Liver (tissue), 9 donors: ENCODE measurements around the gene DSE. TPM values are rescaled to one million over a fixed set of nuclear protein-coding genes. Genes with fewer than 3 reads are reported as not detected.

Experiments
- DNase-seq: peaks from one replicate; pipeline ENCODE4 v3.0.0-alpha.2; 2017; ENCODE audit warnings: low spot score
- H3K27ac ChIP-seq, 2 donors: one replicate each; pipeline ENCODE4 v1.7.0; 2013; ENCODE audit warnings: inconsistent platforms in 2 of 2, low read length in 2 of 2, control low read depth in 1 of 2, low read depth in 1 of 2, mild to moderate bottlenecking in 1 of 2
- H3K27me3 ChIP-seq, 4 donors: one replicate each; pipeline versions ENCODE4 v1.6.1 to v1.7.0; 2013; ENCODE audit warnings: low read length in 3 of 4, inconsistent platforms in 1 of 4, mild to moderate bottlenecking in 1 of 4, moderate library complexity in 1 of 4; ENCODE audit not compliant: control insufficient read depth in 4 of 4, insufficient read depth in 4 of 4
- H3K36me3 ChIP-seq, 4 donors: one replicate each; pipeline versions ENCODE4 v1.6.1 to v1.7.0; 2013; ENCODE audit warnings: low read length in 3 of 4, mild to moderate bottlenecking in 3 of 4, low read depth in 1 of 4, moderate library complexity in 1 of 4; ENCODE audit not compliant: control insufficient read depth in 4 of 4, insufficient read depth in 3 of 4
- H3K4me1 ChIP-seq, 4 donors: one replicate each; pipeline versions ENCODE4 v1.6.1 to v1.7.0; 2013; ENCODE audit warnings: low read length in 3 of 4, mild to moderate bottlenecking in 3 of 4, moderate library complexity in 1 of 4; ENCODE audit not compliant: control insufficient read depth in 4 of 4, insufficient read depth in 4 of 4
- H3K4me3 ChIP-seq, 3 donors: one replicate each; pipeline versions ENCODE4 v1.6.1 to v1.7.0; 2013; ENCODE audit warnings: low read length in 3 of 3, control low read depth in 1 of 3, low read depth in 1 of 3, mild to moderate bottlenecking in 1 of 3
- H3K9ac ChIP-seq, 2 donors: one replicate each; pipeline ENCODE4 v1.7.0; 2013; ENCODE audit warnings: low read length in 2 of 2, mild to moderate bottlenecking in 2 of 2, moderate library complexity in 2 of 2, control low read depth in 1 of 2, low read depth in 1 of 2
- H3K9me3 ChIP-seq, 4 donors: one replicate each; pipeline versions ENCODE4 v1.6.1 to v1.7.0; 2013; ENCODE audit warnings: low read length in 3 of 4; ENCODE audit not compliant: control insufficient read depth in 4 of 4
- EGR1 ChIP-seq, 2 donors: IDR thresholded peaks; 2 replicates each; pipeline ENCODE4 v1.6.1; 2016 to 2018; ENCODE audit warnings: antibody characterized with exemption in 2 of 2, low read depth in 2 of 2
- FOXA1 ChIP-seq: IDR thresholded peaks from 2 replicates; pipeline ENCODE4 v1.6.1; 2016; ENCODE audit warnings: antibody characterized with exemption
- FOXA2 ChIP-seq: IDR thresholded peaks from 2 replicates; pipeline ENCODE4 v1.6.1; 2016; ENCODE audit warnings: antibody characterized with exemption
- GABPA ChIP-seq, 2 donors: IDR thresholded peaks in 1 of 2; conservative IDR thresholded peaks in 1 of 2; 2 replicates each; pipeline ENCODE4 v1.6.1; 2016; ENCODE audit warnings: antibody characterized with exemption in 2 of 2, mild to moderate bottlenecking in 1 of 2, moderate library complexity in 1 of 2
- HNF4A ChIP-seq, 2 donors: conservative IDR thresholded peaks; 2 replicates each; pipeline ENCODE4 v1.6.1; 2016; ENCODE audit warnings: antibody characterized with exemption in 2 of 2, mild to moderate bottlenecking in 2 of 2
- HNF4G ChIP-seq: IDR thresholded peaks from 2 replicates; pipeline ENCODE4 v1.6.1; 2016; ENCODE audit warnings: antibody characterized with exemption
- NR2F2 ChIP-seq: IDR thresholded peaks from 2 replicates; pipeline ENCODE4 v1.6.1; 2016; ENCODE audit warnings: antibody characterized with exemption
- RAD21 ChIP-seq, 2 donors: IDR thresholded peaks; 2 replicates each; pipeline ENCODE4 v1.6.1; 2016; ENCODE audit warnings: antibody characterized with exemption in 2 of 2, mild to moderate bottlenecking in 2 of 2
- RXRA ChIP-seq, 2 donors: IDR thresholded peaks; 2 replicates each; pipeline ENCODE4 v1.6.1; 2017 to 2018; ENCODE audit warnings: antibody characterized with exemption in 2 of 2, mild to moderate bottlenecking in 1 of 2
- TAF1 ChIP-seq: conservative IDR thresholded peaks from 2 replicates; pipeline ENCODE4 v1.6.1; 2016; ENCODE audit warnings: antibody characterized with exemption, mild to moderate bottlenecking
- YY1 ChIP-seq: IDR thresholded peaks from 2 replicates; pipeline ENCODE4 v1.6.1; 2016; ENCODE audit warnings: antibody characterized with exemption, mild to moderate bottlenecking
- WGBS: extraction: QIAGEN DNeasy Blood & Tissue Kit; methylation state at CpG from one replicate; pipeline ENCODE4 v1.1.7; 2013; 5-methylcytosine and 5-hydroxymethylcytosine counted together
- polyA plus RNA-seq, 2 donors: library from polyadenylated mRNA; stranded (reverse) in 1 of 2; unstranded in 1 of 2; fragments of 200-250 nt in 1 of 2; fragments of >200 nt in 1 of 2; fragmentation: Nextera tagmentation in 1 of 2; extraction: Ambion mirVana in 1 of 2; gene quantifications; one replicate each; pipeline versions ENCODE4 v1.2.1 to v1.2.3, GENCODE V29; 2013 to 2015
- total RNA-seq, 2 donors: library from RNA; depleted of rRNA; stranded (reverse); fragments of >200 nt; gene quantifications; one replicate each; pipeline ENCODE4 v1.2.3, GENCODE V29; 2014
- TF ChIP-seq, protein P1 (sequence below): IDR thresholded peaks from 2 replicates; pipeline ENCODE4 v1.6.1; 2016; ENCODE audit warnings: antibody characterized with exemption, mild to moderate bottlenecking
- TF ChIP-seq, protein P2 (sequence below): IDR thresholded peaks from 2 replicates; pipeline ENCODE4 v1.6.1; 2016; ENCODE audit warnings: antibody characterized with exemption
- TF ChIP-seq, protein P3 (sequence below): IDR thresholded peaks from 2 replicates; pipeline ENCODE4 v1.6.1; 2016; ENCODE audit warnings: antibody characterized with exemption
- TF ChIP-seq, protein P4 (sequence below): IDR thresholded peaks from 2 replicates; pipeline ENCODE4 v1.6.1; 2016; ENCODE audit warnings: antibody characterized with exemption
- TF ChIP-seq, protein P5 (sequence below): fragments of 150-350 bp; IDR thresholded peaks from 2 replicates; pipeline ENCODE4 v1.5.1; 2017; ENCODE audit warnings: improper control_type of control experiment, low read depth, low read length; ENCODE audit not compliant: missing input control
- donor health status: healthy.
- donor health status: healthy.
- donor health status: healthy.
- donor health status: healthy.
- donor health status: healthy.

DSE gene
- total and polyA plus RNA-seq, 4 donors = 5.5 to 22.8 (median 9.6) TPM

DNA sequence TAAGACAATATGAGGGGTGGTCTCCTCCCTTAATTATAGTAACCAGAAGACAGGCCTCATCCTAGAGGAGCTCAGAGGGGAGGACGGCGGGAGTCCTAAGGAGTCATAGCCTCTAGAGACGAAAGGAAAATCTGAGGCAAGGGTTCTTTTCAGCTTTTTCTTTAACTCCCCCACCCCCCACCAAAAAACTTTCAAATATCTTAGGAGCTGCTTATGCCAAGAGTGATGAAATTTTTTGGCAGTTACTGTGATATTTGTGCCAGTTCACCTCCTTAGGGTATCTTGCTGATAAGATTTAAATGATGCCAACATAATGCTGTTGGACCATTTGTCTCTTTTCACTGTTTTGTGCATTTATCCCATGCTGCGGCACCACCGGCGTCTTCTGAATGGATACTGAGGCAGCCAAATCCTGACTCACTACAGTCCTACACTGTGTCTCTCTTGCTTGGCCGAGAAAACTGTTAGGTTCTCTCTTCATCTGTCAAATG, 44.5 kb upstream of the DSE start:
- 89% methylated on average over 7 of the region's 7 CpGs for WGBS
- DNase-seq = no peak

DNA sequence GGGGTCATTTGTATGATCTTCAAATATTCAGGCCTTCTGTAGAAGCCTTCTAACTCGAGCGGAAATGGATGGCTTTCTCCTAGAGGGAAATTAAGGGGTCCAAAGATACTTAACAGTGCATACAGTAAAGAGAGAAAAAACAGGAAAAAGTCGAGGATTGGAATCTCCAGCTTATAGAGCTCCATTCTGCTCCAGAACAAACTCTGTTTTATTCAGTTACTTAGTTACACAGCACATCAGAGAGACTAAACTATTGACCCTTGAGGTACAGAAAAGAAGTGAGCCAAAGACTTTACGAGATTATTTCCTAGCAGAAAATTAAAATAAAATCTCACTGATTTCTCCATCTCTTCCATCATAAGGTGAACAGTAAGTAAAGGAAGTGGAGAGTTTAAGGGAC, 43.8 kb upstream of the DSE start:
- peaks cover 0 to 3% (median 1%) of the 10 kb centered on the region in 4 donors for H3K4me1 ChIP-seq
- H3K36me3 ChIP-seq = no peaks in the 10 kb centered on the region
- TF ChIP-seq, protein P1, sequence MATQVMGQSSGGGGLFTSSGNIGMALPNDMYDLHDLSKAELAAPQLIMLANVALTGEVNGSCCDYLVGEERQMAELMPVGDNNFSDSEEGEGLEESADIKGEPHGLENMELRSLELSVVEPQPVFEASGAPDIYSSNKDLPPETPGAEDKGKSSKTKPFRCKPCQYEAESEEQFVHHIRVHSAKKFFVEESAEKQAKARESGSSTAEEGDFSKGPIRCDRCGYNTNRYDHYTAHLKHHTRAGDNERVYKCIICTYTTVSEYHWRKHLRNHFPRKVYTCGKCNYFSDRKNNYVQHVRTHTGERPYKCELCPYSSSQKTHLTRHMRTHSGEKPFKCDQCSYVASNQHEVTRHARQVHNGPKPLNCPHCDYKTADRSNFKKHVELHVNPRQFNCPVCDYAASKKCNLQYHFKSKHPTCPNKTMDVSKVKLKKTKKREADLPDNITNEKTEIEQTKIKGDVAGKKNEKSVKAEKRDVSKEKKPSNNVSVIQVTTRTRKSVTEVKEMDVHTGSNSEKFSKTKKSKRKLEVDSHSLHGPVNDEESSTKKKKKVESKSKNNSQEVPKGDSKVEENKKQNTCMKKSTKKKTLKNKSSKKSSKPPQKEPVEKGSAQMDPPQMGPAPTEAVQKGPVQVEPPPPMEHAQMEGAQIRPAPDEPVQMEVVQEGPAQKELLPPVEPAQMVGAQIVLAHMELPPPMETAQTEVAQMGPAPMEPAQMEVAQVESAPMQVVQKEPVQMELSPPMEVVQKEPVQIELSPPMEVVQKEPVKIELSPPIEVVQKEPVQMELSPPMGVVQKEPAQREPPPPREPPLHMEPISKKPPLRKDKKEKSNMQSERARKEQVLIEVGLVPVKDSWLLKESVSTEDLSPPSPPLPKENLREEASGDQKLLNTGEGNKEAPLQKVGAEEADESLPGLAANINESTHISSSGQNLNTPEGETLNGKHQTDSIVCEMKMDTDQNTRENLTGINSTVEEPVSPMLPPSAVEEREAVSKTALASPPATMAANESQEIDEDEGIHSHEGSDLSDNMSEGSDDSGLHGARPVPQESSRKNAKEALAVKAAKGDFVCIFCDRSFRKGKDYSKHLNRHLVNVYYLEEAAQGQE = no peak
- TF ChIP-seq RXRA (IDR thresholded peaks at IDR 0.05) (no peak), FOXA2 (no peak), YY1 (no peak), HNF4G (no peak), FOXA1 (no peak), EGR1 (IDR thresholded peaks at IDR 0.05; ENCODE audit: low read depth in 2 of 2) (no peak)
- TF ChIP-seq, protein P2, sequence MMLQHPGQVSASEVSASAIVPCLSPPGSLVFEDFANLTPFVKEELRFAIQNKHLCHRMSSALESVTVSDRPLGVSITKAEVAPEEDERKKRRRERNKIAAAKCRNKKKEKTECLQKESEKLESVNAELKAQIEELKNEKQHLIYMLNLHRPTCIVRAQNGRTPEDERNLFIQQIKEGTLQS = no peak
- TF ChIP-seq, protein P3, sequence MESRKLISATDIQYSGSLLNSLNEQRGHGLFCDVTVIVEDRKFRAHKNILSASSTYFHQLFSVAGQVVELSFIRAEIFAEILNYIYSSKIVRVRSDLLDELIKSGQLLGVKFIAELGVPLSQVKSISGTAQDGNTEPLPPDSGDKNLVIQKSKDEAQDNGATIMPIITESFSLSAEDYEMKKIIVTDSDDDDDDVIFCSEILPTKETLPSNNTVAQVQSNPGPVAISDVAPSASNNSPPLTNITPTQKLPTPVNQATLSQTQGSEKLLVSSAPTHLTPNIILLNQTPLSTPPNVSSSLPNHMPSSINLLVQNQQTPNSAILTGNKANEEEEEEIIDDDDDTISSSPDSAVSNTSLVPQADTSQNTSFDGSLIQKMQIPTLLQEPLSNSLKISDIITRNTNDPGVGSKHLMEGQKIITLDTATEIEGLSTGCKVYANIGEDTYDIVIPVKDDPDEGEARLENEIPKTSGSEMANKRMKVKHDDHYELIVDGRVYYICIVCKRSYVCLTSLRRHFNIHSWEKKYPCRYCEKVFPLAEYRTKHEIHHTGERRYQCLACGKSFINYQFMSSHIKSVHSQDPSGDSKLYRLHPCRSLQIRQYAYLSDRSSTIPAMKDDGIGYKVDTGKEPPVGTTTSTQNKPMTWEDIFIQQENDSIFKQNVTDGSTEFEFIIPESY = no peak
- no peak for DNase-seq
- 75% methylated on average over 4 of the region's 4 CpGs for WGBS
- H3K27me3 ChIP-seq = no peaks in the 10 kb centered on the region
- H3K9me3 ChIP-seq = no peaks in the 10 kb centered on the region
- no peak overlapping the region for H3K4me3 ChIP-seq
- H3K9ac ChIP-seq = no peak overlapping the region
- H3K27ac ChIP-seq = no peak overlapping the region

More for the DNA sequence above, 44.5 kb upstream of the DSE start:
- H3K4me3 ChIP-seq = no peak overlapping the region
- H3K36me3 ChIP-seq = no peaks in the 10 kb centered on the region
- H3K9me3 ChIP-seq = no peaks in the 10 kb centered on the region
- TF ChIP-seq RAD21 (IDR thresholded peaks at IDR 0.05) = no peak
- no peak for TF ChIP-seq HNF4G
- no peaks in the 10 kb centered on the region for H3K27me3 ChIP-seq
- no peak overlapping the region for H3K9ac ChIP-seq
- no peak overlapping the region for H3K27ac ChIP-seq
- peaks cover 0 to 3% (median 1%) of the 10 kb centered on the region in 4 donors for H3K4me1 ChIP-seq

DNA sequence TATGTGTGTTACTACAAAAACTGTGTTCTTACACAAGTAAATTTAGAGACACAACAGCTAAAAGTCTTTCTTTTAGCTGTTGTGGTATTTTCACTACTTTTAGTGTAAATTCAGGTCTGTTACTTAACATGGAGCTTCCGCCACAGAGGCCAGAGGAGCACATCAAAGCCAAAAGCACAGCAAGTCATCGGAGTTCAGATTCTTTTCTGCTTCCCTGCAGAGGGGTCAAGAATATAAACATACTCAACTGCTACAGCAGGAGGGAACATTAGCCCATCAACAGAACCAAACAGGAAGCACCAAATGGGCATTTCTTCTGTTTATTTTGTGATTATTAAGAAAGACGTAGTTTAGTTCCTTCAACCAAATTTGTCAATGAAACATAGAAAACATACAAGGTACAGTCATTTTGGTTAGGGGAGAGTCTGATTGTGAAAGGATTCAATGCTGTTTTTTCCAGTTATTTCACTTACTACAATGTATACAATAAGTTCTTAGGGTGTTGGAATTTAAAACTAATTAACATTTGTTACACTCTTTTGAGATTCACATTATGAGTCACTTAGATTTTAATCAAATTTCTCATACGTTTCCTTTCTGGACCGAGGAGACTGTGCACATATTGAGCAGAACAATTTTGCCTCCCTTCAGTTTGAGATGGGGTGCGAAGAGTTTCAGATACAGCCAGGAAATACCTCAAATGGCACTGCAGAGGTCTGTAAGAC, 42.8 kb upstream of the DSE start:
- Histone ChIP-seq H3K27ac (peak overlapping the region in 1 of 2 donors; percentile 48), H3K27me3 (no peaks in the 10 kb centered on the region), H3K36me3 (no peaks in the 10 kb centered on the region), H3K9ac (no peak overlapping the region), H3K9me3 (no peaks in the 10 kb centered on the region), H3K4me1 (peaks cover 0 to 3% (median 1%) of the 10 kb centered on the region in 4 donors), H3K4me3 (no peak overlapping the region)
- DNase-seq = no peak
- TF ChIP-seq YY1 = no peak
- TF ChIP-seq GABPA (IDR thresholded peaks at IDR 0.05 in 1 of 2, conservative IDR thresholded peaks at IDR 0.05 in 1 of 2) = no peak
- TF ChIP-seq, protein P4, sequence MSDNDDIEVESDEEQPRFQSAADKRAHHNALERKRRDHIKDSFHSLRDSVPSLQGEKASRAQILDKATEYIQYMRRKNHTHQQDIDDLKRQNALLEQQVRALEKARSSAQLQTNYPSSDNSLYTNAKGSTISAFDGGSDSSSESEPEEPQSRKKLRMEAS = no peak
- TF ChIP-seq, protein P3 = no peak
- no peak for TF ChIP-seq HNF4A (conservative IDR thresholded peaks at IDR 0.05)
- no peak for TF ChIP-seq HNF4G
- TF ChIP-seq, protein P5, sequence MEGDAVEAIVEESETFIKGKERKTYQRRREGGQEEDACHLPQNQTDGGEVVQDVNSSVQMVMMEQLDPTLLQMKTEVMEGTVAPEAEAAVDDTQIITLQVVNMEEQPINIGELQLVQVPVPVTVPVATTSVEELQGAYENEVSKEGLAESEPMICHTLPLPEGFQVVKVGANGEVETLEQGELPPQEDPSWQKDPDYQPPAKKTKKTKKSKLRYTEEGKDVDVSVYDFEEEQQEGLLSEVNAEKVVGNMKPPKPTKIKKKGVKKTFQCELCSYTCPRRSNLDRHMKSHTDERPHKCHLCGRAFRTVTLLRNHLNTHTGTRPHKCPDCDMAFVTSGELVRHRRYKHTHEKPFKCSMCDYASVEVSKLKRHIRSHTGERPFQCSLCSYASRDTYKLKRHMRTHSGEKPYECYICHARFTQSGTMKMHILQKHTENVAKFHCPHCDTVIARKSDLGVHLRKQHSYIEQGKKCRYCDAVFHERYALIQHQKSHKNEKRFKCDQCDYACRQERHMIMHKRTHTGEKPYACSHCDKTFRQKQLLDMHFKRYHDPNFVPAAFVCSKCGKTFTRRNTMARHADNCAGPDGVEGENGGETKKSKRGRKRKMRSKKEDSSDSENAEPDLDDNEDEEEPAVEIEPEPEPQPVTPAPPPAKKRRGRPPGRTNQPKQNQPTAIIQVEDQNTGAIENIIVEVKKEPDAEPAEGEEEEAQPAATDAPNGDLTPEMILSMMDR = no peak
- peak; percentile 59 for TF ChIP-seq NR2F2
- TF ChIP-seq RAD21 (IDR thresholded peaks at IDR 0.05) = peak in 1 of 2 donors; percentile 13
- TF ChIP-seq EGR1 (IDR thresholded peaks at IDR 0.05; ENCODE audit: low read depth in 2 of 2) = no peak
- TF ChIP-seq RXRA (IDR thresholded peaks at IDR 0.05) = peak in 1 of 2 donors; percentile 46
- TF ChIP-seq FOXA1 = no peak
- no peak for TF ChIP-seq TAF1
- WGBS = 83% methylated on average over 6 of the region's 6 CpGs
